ENCODE measurements around the gene TMEM150B. TPM values are rescaled to one million over a fixed set of nuclear protein-coding genes. Genes with fewer than 3 reads are reported as not detected.

The TMEM150B gene
- total and polyA plus RNA-seq, 10 donors: 1.7 to 34.1 (median 7.8) TPM

DNA sequence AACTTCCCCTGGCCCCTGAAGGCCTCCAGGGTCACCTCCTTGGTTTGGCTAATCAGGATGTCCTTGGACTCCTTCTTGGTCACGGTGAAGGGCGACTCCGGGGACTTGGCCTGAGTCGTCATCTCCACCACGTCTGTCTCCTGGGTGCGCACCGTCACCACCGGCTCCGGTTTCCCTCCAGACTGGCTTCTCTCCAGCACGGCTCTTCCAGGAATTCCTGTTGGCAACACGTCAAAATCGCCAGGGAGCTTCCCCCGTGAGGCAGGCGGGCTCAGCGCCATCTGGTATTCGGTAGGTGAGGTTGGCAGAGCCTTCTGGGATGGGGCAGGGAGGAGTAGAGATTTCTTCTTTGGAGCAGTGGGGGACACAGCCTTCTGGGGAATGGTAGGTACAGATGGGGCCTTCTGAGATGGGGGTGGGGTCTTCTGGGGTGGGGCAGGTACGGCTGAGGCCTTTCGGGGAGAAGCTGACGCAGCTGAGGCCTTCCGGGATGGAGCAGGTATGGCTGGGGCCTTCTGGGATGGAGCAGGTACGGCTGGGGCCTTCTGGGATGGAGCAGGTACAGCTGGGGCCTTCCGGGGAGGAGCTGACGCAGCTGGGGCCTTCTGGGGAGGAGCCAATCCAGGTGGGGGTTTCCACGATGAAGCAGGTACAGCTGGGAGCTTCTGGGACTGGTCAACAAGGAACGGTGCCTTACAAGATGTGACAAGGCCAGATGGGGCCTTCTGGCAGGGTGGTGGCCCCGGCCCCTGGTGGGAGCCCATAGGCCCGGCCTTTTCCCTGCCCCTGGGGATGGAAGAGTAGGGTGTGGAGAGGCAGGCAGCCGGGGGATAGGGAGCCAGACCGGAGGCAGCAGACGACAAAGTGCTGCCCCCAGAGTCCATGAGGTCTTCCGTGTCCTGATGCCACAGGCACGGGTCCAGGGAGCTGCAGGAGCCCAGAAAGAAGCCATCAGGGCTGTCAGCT, 34.1 kb upstream of the TMEM150B start:
- no peak overlapping the region for H3K27ac ChIP-seq
- H3K4me1 ChIP-seq: peaks cover 4 to 12% (median 7%) of the 10 kb centered on the region in 6 donors
- no peaks in the 10 kb centered on the region for H3K9me3 ChIP-seq
- H3K4me3 ChIP-seq: no peak overlapping the region
- H3K27me3 ChIP-seq (replicated peaks in 1 of 7): peaks cover 0 to 61% (median 14%) of the 10 kb centered on the region in 7 donors
- intact Hi-C loops (cut with DNase I; ENCODE audit: low total_unique reads): no loop called here
- DNase-seq: no peak
- no peaks in the 10 kb centered on the region for H3K36me3 ChIP-seq
- WGBS, 5 donors: 73 to 85% (median 74%) methylated on average over 31 to 32 of the region's 32 CpGs
- TF ChIP-seq POLR2A (IDR thresholded peaks at IDR 0.05) (no peak), POLR2AphosphoS5 (IDR thresholded peaks at IDR 0.05) (peak in 1 of 3 donors; percentile 8), CTCF (IDR thresholded peaks at IDR 0.05 in 8 of 11, conservative IDR thresholded peaks at IDR 0.05 in 3 of 11) (no peak)

DNA sequence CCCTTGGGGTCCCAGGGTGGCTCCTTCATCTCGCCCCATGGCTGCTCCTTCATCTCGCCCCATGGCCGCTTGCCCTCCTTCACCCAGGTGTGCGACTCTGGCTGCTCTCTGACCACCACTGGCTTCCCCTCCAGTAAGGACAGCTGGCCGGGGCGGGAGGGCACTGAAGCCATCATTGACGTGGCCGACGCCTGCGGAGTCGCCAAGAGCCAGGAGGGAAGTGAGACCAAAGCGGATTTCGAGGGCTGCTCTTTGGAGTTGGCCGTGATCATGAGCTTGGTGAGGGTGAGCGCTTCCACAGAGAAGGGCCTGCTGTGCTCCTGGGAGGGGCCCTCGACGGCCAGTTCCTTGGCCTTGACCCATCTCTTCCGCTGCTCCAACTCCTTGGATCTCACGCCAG, 33.4 kb upstream of the TMEM150B start:
- Histone ChIP-seq H3K27ac (no peak overlapping the region), H3K4me1 (peaks cover 6 to 20% (median 13%) of the 10 kb centered on the region in 6 donors), H3K4me3 (no peak overlapping the region), H3K27me3 (replicated peaks in 1 of 7) (peaks cover 0 to 68% (median 21%) of the 10 kb centered on the region in 7 donors), H3K36me3 (no peaks in the 10 kb centered on the region), H3K9me3 (no peaks in the 10 kb centered on the region)
- DNase-seq: no peak
- TF ChIP-seq CTCF (IDR thresholded peaks at IDR 0.05 in 8 of 11, conservative IDR thresholded peaks at IDR 0.05 in 3 of 11) (no peak), POLR2AphosphoS5 (IDR thresholded peaks at IDR 0.05) (no peak), POLR2A (IDR thresholded peaks at IDR 0.05) (no peak)
- intact Hi-C loops (cut with DNase I; ENCODE audit: low total_unique reads): no loop called here
- WGBS, 5 donors: 78 to 90% (median 83%) methylated on average over 8 to 19 of the region's 19 CpGs

DNA sequence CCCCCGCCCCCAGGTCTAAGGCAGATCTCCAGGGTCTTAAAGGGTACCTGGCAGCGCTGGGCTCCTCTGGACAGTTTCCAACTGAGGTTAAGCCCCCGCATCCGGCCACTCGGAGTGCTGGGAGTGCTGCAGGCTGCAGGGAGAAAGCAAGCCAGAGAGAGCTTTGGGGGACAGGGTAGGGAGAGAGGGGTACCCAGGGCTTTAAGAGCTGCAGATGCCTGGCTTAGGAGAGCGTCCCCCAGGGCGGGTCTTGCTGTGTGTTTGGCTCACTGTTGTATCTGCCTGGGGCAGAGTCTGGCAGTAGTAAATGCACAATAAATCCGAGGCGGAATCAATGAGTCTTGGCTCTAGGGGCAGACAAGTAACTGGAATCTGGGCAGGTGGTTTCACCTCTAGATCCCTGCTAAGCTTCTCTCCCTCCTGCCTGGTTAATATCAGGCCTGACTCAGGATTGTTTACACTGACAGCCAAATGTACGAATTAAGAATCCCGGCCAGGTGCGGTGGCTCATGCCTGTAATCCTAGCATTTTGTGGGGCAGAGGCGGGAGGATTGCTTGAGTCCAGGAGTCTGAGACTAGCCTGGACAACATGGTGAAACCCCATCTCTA, 30.2 kb upstream of the TMEM150B start:
- intact Hi-C loops (cut with DNase I; ENCODE audit: low total_unique reads): no loop called here
- Histone ChIP-seq H3K9me3 (no peaks in the 10 kb centered on the region), H3K27ac (no peak overlapping the region), H3K4me3 (no peak overlapping the region), H3K27me3 (replicated peaks in 1 of 7) (peaks cover 0 to 87% (median 44%) of the 10 kb centered on the region in 7 donors), H3K36me3 (no peaks in the 10 kb centered on the region), H3K4me1 (peaks cover 9 to 29% (median 18%) of the 10 kb centered on the region in 6 donors)
- WGBS, 5 donors: 39 to 43% (median 40%) methylated on average over 11 to 13 of the region's 13 CpGs
- no peak for TF ChIP-seq POLR2A (IDR thresholded peaks at IDR 0.05)
- no peak for TF ChIP-seq POLR2AphosphoS5 (IDR thresholded peaks at IDR 0.05)
- no peak for TF ChIP-seq CTCF (IDR thresholded peaks at IDR 0.05 in 8 of 11, conservative IDR thresholded peaks at IDR 0.05 in 3 of 11)
- DNase-seq: no peak
